Fibroblast of the conjunctiva (primary cell): ENCODE results near the gene TIGD4.

Experiments
- DNase-seq: peaks from one replicate; pipeline ENCODE4 v3.0.0-alpha.2; 2010; ENCODE audit warnings: low read depth

Gene TIGD4

DNA sequence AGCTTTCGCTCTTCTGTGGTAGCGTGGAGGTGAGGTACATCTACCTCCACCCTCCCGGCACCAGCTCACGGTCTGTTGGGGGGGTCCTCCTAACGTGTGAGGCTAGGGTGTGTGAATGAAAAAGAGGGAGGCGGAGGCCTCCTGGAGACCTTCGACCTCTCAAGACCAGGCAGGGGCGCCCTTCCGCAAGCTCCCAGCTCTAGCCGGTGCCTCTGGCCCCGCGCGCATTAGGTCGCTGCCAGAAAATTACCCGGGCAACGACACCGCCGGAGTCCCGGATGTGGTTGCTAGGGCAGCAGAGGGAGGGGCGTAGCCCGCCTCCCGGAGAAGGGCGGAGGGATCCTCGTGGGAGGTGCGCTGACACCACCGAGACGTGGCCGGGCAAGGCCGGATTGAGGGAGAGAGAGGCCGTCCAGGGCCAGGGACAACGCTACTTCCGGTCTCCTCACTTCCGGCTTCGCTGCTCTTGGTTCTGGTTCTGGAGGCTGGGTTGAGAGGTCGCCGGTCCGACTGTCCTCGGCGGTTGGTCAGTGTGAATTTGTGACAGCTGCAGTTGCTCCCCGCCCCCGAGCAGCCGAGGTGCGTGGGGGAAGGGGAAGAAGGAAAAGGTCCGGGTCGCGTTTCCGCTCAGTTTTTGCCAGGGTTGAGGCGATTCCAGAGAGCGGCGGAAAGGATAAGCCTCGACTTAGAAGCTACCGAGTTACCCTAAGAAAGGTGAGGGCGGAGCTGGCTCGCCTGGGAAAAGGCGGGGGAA lies at the start of gene TIGD4, which contains the start of gene ARFIP1:
Gene TIGD4 (minus strand): TSS at position 218 of the 754 bp plus-strand sequence. CDS start 8,726 bp downstream, outside the sequence.
Gene ARFIP1 (plus strand): TSS at position 442 of the 754 bp plus-strand sequence. CDS start 49,680 bp downstream, outside the sequence.
- DNase-seq: peak; percentile 95

GRCh38 chr4:152828122-152828521 lies 48.6 kb upstream of the TIGD4 start:
- no peak for DNase-seq

GRCh38 chr4:152825336-152825735 lies 45.8 kb upstream of the TIGD4 start:
- DNase-seq: no peak

- DNase-seq: no peak
These were observed 45.0 kb upstream of the TIGD4 start for GRCh38 chr4:152824561-152824960.

GRCh38 chr4:152822323-152822722 lies 42.8 kb upstream of the TIGD4 start:
- no peak for DNase-seq

DNA sequence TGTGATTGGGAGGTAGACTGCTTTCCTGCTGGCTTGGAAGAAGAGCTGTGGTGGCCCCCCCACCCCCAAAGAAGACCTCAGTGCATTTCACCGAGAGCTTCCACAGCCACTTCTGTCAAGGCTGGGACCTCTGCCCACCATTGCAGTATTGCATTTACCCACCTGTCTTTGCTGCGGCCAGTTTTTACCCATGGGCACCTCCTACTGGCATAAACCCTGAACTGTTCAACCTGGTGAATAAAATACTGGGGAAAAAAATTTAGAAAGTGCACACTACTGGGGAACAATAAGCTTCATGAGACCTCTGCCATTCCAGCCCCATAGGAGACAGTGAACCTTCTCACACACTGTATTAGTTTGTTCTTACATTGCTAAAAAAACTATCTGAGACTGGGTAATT lies 40.5 kb upstream of the TIGD4 start:
- DNase-seq: no peak

- DNase-seq: no peak
These were observed 39.6 kb upstream of the TIGD4 start for GRCh38 chr4:152819026-152819645.

DNA sequence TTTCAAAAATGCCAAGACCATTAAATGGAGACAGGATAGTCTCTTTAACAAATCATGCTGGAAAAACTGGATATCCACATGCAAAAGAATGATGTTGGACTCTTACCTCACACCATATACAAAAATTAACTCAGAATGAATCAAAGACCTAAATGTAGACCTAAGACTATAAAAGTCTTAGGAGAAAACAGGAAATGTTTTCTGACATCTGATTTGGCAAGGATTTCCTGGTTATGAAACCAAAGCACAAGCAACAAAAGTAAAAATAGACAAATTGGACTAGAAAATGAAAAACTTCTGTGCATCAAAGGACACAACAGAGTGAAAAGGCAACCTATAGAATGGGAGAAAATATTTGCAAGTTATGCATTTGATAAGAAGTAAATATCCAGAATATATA lies 37.8 kb upstream of the TIGD4 start:
- DNase-seq: no peak

- no peak for DNase-seq
These were observed 35.5 kb upstream of the TIGD4 start for GRCh38 chr4:152815078-152815477.

GRCh38 chr4:152810715-152811287 lies 31.3 kb upstream of the TIGD4 start:
- no peak for DNase-seq

GRCh38 chr4:152808670-152809069 lies 29.1 kb upstream of the TIGD4 start:
- no peak for DNase-seq

- no peak for DNase-seq
These were observed 27.8 kb upstream of the TIGD4 start for GRCh38 chr4:152807294-152807829.

DNA sequence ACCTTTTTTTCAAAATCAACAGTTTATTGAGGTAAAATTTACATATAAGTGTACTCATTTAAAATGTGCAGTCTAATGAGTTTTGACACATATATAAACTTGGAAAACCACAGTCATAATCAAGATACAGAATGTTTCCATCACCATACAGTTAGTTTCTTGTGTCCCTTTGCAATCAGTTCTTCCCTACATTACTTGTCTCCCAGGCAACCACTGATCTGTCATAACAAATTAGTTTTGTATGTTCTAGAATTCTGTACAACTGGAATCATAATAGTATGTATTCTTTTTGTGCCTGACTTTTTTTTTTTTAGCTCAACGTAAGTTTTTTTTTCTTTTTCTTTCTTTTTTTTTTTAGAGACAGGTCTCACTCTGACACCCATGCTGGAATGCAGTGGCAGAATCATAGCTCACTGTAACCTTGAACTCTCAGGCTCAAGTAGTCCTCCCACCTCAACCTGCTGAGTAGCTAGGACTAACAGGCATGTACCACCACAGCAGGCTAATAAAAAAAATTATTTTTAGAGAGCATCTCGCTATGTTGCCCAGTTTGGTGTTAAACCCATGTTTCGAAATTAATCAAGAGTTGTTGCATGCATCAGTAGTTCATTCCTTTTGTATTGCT lies 27.1 kb upstream of the TIGD4 start:
- DNase-seq: no peak

- DNase-seq: no peak
These were observed 26.3 kb upstream of the TIGD4 start for GRCh38 chr4:152805818-152806217.

DNA sequence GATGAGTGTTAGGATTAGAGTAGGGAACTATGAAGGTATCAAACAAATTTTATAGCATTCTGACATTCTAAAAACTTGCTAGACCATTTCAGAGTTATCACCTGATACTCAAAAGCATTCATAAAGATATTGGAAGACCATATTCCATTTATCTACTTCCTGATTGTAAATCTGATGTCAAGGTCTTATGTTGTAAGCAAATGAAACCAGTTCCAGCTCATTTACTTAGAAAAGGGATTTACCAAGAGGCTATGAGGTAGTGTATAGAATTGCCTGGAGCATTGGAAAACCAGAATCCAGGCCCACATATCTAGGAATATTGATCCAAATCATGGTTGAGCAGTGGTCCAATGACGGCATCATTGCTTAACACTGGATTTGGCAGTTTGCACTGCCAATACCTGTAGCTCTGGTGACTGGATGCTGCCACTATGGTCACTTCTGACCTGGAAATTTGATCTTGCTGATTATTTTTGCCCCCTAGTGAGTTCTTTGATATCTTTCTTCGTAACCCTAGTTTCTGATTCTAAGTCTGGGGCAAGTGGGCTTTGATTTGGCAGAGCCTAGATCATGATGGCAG lies 25.6 kb upstream of the TIGD4 start:
- DNase-seq: no peak

- no peak for DNase-seq
These were observed 24.0 kb upstream of the TIGD4 start for GRCh38 chr4:152803541-152803940.

DNA sequence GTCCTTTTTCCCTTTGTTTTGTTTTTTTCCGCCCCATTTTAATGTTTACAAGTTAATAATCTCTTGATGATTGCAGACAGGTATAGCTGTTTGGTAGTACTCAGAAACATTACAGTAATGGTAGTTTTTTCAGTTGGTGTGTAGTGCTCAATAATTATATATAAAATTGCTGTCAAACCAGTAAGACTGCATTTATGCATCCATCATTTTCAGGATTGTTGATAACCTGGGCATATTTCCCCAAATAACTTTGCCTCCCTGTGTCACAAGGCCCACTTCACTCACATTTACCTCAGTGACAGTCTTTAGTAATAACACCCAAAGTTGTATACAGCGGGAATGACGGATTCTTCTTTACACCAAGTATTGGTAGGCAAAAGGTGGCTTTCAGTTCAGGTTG lies 16.4 kb upstream of the TIGD4 start:
- no peak for DNase-seq

GRCh38 chr4:152786627-152787026 lies 7.1 kb upstream of the TIGD4 start:
- DNase-seq: no peak

GRCh38 chr4:152785639-152786615 lies 6.4 kb upstream of the TIGD4 start:
- peak; percentile 58 for DNase-seq

GRCh38 chr4:152784490-152785350 lies 5.2 kb upstream of the TIGD4 start:
- DNase-seq: peak; percentile 82
